Stimulated activated CD4-positive, alpha-beta T cell treated with anti-CD3 and anti-CD28 coated beads, Interleukin-1b, Interleukin-23, amount 100 ng/mL, for 1 hour (primary cell): Measurements from ENCODE around the gene EEFSEC.

Source experiments
- DNase-seq, 2 donors: peaks; one replicate each; pipeline ENCODE4 v3.0.0-alpha.2; 2020; ENCODE audit warnings: low read depth in 2 of 2

Gene EEFSEC

GRCh38 chr3:128334086-128334645, 180.9 kb downstream of the EEFSEC start:
- DNase-seq = no peak

DNA sequence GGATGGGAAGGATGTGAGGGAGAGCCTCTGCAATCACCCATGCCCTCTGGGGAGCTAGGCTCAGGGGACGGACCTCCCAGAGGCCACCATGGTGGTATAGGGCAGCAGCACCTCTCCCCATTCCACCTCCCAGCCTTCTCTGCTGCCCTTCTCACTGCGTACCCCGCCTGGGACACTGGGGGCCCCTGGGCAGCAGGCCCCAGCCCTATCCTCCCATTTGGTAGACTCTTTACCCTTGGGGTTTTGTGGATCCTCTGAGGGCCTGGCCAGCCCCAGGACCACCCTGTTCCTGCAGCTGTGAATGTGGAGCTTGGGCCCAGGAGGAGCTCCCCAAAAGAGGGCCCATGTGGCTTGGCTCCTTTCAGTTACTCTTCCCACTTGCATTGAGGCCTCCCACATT, 181.5 kb downstream of the EEFSEC start:
- DNase-seq = no peak

DNA sequence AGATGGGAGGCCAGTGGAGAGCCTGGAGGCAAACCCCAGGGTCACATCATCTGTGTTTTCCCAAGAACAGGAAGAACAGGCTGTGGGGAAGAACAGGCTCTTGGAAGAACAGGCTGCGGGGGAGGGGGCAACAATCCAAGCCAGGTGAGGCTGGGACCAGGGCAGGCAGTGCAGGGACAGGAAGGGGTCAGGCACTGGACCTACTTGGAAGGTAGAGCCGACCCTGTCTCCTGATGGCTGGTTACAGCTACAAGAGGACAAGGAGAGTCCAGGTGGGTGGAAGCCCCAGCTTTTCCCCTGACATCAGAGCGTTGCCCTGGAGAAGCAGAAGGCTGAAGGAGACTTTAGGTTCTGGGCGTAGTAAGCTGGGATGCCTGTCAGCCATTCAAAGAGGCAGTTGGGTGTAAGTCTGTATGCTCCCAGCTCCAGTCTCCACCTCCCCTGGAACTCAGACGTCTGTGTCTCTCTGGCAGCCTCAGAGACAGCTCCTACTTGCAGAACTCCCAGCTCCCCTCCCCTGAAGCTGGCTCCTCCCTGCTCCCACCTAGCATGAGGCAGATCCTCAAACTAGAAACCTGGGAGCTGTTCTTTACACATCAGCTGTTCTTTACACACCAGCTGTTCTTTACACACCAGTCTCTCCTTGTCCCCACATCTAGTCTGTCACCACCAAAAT, 182.5 kb downstream of the EEFSEC start:
- DNase-seq = no peak

- DNase-seq = no peak
Measured at GRCh38 chr3:128336337-128337156, 183.3 kb downstream of the EEFSEC start.

DNA sequence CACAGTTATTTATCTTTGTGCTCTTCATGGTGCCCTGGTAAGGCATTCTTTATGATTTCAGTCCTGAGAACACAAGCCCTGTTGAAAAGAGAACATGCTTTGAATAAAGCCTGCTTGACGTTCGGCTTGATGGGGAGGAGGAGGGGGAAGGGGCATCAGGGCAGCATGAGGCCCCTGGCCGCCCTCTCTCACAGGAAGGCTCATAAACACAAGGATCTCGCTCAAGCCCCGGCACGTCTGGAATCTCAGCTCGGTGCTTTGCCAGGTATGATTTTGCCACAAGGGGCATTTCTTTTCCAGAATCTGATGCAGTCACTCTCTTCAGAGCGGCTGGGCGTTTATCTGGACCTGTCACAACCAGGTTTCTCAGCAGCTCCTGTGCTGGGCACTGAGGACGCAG, 184.0 kb downstream of the EEFSEC start:
- DNase-seq = no peak

DNA sequence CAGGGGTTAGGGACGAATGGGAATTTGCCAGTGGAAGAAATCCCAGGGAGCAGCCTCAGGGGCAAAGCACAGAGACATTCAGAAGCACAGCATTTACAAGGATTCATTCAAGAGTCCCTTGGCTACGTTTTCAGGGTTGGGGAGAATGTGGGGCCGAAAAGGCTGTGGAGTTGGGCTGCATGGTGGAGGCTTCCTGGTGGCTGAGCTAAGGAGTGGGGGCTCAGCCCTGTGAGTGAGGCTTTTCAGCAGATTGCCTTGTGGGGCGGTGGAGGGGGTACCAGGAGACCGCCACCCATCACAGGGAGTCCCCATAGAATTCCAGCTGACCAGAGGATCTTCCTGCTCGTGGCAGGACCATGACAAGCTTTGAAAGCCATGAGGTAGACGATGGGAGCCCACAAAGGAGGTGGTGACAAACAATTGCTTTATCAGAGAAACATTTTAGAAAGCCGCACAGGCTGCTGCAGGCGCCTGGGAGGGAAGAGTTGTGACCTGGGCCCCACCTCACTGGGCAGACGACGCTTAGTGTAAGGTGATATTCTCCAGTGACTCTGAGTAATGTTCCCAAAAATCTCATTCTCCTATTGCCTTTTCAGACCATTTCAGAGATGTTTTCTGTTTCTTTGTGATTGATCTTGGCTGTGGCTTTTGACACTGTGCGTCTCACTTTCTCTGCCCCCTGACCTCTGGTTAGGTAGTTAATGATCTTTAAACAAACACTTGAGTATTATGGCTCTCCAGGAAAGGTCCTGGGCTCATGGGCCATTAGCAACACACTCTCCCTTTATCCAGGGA, 185.5 kb downstream of the EEFSEC start:
- no peak for DNase-seq

- DNase-seq = no peak
Measured at GRCh38 chr3:128339491-128340012, 186.3 kb downstream of the EEFSEC start.

DNA sequence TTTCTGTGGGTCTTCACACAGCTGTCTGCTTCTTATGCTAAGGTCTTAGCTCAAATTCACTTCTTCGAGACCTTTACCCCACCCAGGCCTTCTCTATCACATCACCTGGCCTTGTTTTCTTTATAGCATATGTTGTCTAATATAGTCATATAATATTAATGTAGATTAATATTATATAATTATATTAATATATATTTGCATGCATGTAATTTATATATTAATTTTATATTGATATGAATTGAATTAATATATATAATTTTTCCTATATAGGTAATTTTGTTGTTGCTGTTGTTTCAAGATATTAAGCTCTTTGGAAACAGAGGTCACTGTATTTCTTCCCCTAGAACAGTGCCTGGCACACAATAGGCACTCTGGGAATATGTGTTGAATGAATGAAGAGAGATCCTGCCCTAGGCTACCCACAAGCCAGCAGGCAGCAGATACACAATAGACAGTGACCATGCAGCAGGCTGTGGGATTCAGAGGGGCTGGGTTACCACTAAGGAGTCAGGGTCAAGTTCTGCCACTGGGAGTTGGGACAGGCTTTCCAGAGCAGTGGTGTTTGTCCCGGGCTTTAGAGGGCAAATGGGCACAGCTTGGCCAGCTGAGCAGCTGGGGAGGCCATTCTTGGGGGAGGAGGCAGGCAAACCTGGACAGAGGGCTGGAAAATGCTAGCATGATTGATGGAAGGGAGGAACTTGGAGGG, 187.1 kb downstream of the EEFSEC start:
- DNase-seq = no peak

DNA sequence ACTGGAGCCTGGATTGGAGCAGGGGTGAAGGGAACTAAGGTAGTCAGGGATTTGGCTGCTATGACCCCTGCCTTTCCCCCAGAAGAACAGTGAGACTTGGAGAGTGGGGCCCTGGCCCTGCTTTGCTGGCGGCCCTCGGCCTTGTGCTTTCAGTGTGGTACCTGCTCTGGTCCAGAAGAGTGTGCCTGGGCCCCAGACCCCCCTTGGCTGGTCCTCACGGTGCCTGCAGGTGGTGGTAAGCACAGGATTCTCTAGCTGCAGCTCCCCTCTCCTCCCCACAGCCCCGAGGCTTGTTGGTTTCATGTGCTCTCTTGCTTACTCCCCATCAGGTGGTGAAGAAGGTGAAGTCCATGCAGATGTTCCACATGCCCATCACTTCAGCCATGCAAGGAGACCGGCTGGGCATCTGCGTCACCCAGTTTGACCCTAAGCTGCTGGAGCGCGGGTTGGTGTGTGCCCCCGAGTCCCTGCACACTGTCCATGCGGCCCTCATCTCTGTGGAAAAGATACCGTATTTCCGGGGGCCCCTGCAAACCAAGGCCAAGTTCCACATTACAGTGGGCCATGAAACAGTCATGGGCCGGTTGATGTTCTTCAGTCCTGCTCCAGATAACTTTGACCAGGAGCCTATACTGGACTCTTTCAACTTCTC, 187.7 kb downstream of the EEFSEC start:
- no peak for DNase-seq

DNA sequence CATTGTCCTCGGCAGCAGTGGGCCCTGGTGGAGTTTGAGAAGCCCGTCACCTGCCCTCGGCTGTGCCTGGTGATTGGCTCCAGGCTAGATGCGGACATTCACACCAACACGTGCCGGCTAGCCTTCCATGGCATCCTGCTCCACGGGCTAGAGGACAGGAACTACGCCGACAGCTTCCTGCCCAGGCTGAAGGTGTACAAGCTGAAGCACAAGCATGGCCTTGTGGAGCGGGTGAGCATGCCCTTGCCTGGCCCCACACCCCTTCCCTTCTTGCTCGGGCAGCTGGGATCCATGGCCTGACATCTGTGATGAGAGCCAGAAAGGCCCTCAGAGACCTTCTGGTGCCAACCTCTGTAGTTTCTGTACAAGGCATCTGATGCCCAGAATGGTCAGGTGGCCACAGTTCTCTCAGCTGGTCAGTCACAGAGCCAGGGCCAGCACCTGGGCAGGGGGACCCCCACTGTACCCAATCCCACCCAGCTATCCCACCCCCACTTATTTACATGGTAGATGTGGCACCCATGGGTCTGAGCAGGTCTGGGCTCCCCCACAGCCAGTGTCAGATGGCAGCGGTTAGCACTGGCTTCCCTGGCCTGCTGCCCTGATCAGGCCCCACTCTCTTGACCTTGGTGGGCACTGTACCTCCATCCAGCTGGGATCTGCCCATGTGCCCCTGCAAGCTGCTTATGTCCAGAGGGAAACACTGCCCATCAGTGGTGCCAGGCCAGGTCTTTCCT, 188.5 kb downstream of the EEFSEC start:
- no peak for DNase-seq

- no peak for DNase-seq
Measured at GRCh38 chr3:128342701-128343180, 189.5 kb downstream of the EEFSEC start.

DNA sequence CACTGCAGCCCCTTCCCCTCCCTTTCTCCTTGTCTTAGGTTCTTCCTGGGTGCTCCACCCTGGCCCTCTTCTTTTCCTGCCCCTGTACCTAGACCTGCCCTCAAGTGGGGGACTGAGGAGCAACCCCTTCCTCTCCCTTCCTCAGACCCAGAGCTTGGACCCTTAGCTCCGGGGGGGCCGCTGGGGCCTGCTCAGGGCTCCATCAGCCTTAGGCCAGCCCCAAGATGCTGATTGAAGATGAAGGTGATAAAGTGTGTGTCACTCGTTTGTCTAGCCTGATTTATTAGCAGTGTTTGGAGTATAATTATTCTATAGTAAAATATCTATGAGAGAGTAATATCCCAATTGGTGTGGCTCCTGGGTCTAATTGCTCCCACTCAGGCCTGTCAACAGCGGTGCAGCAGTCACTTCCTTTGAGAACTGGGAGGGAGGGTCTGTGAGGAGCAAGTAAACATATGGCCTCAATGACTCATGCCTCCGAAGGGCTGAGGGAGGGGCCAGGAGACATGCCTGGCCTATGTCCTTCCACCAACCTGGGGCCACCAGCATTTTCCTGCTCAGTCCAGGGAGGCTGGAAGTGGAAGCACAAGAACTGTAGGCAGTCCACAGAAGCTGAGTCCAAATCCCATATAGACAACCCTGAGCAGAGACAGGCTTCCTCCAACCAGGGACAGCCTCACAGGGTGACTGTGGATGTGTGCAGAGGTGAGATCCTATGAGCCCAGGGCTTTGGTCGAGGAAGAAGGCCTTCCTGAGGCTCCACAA, 190.2 kb downstream of the EEFSEC start:
- DNase-seq = no peak

DNA sequence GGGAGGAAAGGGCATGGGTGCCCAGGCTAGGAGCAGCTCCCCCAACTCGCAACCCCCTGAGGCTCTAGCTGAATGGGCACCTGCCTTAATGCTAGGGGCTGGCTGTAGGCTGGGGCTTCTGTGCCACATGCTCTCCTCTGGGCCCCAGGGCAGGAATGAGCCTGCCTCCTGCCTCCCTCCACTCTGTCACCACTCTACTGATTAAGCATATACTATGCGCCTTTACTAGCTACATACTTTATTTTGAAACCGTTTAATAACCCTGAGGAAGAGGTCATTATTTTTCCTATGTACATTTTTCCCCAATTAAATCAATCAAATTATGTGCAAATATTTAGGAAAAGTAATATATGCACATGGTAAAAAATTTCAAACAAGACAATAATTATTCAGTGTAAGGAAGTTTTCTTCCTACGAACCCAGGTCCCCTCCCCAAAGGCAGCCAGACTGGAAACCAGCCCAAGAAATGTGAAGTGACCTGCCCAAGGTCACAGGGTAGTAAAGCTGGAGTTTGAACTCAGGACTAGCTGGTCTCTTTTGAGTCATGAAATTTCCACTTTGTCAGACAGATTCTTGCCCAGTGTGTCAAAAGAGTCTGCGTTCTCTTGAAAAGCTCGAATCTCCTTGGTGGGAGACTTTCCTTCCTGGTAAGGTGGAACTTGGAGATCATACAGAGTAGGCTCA, 190.9 kb downstream of the EEFSEC start:
- no peak for DNase-seq

GRCh38 chr3:128345196-128345595, 191.9 kb downstream of the EEFSEC start:
- no peak for DNase-seq

GRCh38 chr3:128346562-128346961, 193.3 kb downstream of the EEFSEC start:
- no peak for DNase-seq

DNA sequence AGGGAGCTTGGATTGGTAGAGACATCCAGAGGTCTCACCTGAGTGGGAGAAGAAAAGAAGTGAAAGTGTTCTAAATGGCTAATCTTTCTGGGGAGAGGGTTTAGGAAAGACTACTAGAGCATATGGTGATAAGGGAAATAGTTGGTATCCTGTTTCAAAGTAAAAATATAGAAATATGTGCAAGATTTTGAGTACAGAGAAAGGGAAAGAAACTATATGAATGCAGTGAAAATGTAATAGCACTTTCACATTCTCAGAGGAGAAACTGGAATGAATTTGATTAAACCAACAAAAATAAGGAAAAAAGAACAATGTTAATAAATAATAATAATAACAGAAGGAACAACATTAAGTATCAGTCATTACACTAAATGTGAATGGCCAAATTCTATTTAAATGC, 194.0 kb downstream of the EEFSEC start:
- no peak for DNase-seq

DNA sequence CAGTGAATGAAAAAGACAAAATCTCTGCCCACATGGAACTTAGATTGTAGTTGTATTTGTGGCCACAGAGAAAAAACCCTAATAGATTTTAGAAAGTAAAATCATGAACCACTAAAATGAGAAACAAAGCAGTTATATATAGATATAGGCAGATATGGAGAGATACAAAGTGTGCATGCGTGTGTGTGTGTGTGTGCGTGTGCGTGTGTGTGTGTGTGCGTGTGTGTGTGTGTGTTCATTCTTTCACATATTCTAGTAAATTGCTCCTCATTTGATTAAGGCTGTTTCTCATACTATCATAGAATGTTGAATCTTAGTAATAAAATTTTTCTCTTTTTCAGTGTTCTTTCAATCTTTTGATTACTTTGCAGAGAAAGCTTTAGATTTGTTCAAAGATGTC, 194.8 kb downstream of the EEFSEC start:
- no peak for DNase-seq

GRCh38 chr3:128348805-128349531, 195.7 kb downstream of the EEFSEC start:
- no peak for DNase-seq
